ENCODE measurements around the gene NUSAP1.

Gene NUSAP1

DNA sequence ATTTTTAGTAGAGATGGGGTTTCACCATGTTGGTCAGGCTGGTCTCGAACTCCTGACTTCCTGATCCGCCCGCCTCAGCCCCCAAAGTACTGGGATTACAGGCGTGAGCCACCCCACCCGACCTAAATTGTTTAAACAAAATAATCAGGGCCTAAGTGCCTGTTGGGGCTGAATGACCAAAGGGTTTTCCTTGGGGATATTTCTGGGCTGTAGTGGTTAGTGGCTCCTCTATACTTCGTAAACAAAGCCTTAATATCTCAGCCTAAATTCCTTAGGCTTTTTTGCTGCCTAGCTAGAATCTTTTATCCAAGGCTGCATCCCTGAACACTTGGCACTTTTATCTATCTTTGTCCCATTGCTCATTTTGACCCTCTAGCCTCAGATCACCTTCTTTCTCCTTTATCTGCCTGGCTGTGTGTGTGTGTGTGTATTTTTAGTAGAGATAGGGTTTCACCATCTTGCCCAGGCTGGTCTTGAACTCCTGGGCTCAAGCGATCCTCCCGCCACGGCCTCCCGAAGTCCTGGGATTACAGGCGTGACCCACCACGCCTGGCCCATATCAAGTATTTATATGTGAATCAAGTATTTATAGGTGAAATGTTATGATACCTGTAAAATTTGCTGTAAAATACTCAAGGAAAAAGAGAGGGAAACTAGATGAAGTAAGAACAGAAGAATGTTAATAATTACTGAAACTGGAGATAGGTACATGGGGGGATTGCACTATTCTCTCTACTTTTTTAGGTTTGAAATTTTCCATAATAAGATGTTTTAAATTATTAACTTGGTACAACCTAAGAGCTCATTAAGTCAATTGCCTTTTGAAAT lies 1.8 kb downstream of the NUSAP1 start:
- TF ChIP-seq EZH2 (IDR thresholded peaks at IDR 0.05; ENCODE audit: borderline replicate concordance, low read depth, low read length, severe bottlenecking), result no peak
- TF ChIP-seq, protein P1, sequence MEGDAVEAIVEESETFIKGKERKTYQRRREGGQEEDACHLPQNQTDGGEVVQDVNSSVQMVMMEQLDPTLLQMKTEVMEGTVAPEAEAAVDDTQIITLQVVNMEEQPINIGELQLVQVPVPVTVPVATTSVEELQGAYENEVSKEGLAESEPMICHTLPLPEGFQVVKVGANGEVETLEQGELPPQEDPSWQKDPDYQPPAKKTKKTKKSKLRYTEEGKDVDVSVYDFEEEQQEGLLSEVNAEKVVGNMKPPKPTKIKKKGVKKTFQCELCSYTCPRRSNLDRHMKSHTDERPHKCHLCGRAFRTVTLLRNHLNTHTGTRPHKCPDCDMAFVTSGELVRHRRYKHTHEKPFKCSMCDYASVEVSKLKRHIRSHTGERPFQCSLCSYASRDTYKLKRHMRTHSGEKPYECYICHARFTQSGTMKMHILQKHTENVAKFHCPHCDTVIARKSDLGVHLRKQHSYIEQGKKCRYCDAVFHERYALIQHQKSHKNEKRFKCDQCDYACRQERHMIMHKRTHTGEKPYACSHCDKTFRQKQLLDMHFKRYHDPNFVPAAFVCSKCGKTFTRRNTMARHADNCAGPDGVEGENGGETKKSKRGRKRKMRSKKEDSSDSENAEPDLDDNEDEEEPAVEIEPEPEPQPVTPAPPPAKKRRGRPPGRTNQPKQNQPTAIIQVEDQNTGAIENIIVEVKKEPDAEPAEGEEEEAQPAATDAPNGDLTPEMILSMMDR (IDR thresholded peaks at IDR 0.05; ENCODE audit: borderline replicate concordance, extremely low read depth, low read length, poor library complexity, severe bottlenecking), result no peak
- ATAC-seq (ENCODE audit: insufficient read depth, low read depth), result no peak
- H4K20me1 ChIP-seq (ENCODE audit: insufficient read depth, low read length), result peaks cover 23% of the 10 kb centered on the region
- peak overlapping the region; percentile 43 for H3K27ac ChIP-seq (ENCODE audit: low read length)
- no peak overlapping the region for H2AFZ ChIP-seq (ENCODE audit: low read depth, low read length)
- H3K9me3 ChIP-seq (ENCODE audit: insufficient read depth, low read length, severe bottlenecking), result no peaks in the 10 kb centered on the region
- H3K36me3 ChIP-seq (ENCODE audit: insufficient read depth, low read length), result peaks cover 29% of the 10 kb centered on the region
- H3K9ac ChIP-seq (ENCODE audit: low read depth, low read length), result peak overlapping the region; percentile 78
- peak overlapping the region; percentile 79 for H3K4me2 ChIP-seq (ENCODE audit: insufficient read depth, low read length)
- no peak for DNase-seq
- H3K4me3 ChIP-seq (ENCODE audit: low read depth in 1 of 2, low read length in 2 of 2), result peak overlapping the region; percentile 73 to 84; a peak in 3 of 4 replicates
- H3K4me1 ChIP-seq (ENCODE audit: insufficient read depth, low read length), result peaks cover 49% of the 10 kb centered on the region
- no peaks in the 10 kb centered on the region for H3K27me3 ChIP-seq (ENCODE audit: insufficient read depth, low read length, poor library complexity)
- H3K79me2 ChIP-seq (ENCODE audit: insufficient read depth, low read length), result peaks cover 80% of the 10 kb centered on the region

DNA sequence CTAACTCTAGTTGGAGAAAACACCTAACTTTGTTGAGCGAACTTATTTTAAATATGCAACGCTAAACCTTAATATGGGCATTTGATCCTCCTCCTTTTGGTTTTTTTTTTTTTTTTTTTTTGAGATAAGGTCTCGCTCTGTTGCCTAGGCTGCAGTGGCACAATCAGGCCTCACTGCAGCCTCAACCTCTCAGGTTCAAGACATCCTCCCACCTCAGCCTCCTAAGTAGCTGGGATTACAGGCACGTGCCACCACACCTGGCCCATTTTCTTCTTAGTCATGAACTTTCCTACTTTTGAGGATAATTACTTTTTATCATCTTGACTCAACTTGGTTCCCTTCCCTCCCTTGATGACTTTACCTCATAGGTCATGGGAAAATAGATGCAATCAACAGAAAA lies 3.9 kb downstream of the NUSAP1 start:
- Histone ChIP-seq H3K27me3 (ENCODE audit: insufficient read depth, low read length, poor library complexity) (no peaks in the 10 kb centered on the region), H2AFZ (ENCODE audit: low read depth, low read length) (no peak overlapping the region), H3K27ac (ENCODE audit: low read length) (no peak overlapping the region), H3K4me3 (ENCODE audit: low read depth in 1 of 2, low read length in 2 of 2) (peak overlapping the region in 1 of 2 experiments; percentile 32; a peak in 3 of 4 replicates), H3K36me3 (ENCODE audit: insufficient read depth, low read length) (peaks cover 48% of the 10 kb centered on the region), H4K20me1 (ENCODE audit: insufficient read depth, low read length) (peaks cover 41% of the 10 kb centered on the region), H3K9me3 (ENCODE audit: insufficient read depth, low read length, severe bottlenecking) (no peaks in the 10 kb centered on the region), H3K4me1 (ENCODE audit: insufficient read depth, low read length) (peaks cover 42% of the 10 kb centered on the region), H3K9ac (ENCODE audit: low read depth, low read length) (peak overlapping the region; percentile 25), H3K4me2 (ENCODE audit: insufficient read depth, low read length) (peak overlapping the region; percentile 53), H3K79me2 (ENCODE audit: insufficient read depth, low read length) (peaks cover 90% of the 10 kb centered on the region)
- TF ChIP-seq EZH2 (IDR thresholded peaks at IDR 0.05; ENCODE audit: borderline replicate concordance, low read depth, low read length, severe bottlenecking), result no peak
- TF ChIP-seq, protein P1 (IDR thresholded peaks at IDR 0.05; ENCODE audit: borderline replicate concordance, extremely low read depth, low read length, poor library complexity, severe bottlenecking), result no peak
- ATAC-seq (ENCODE audit: insufficient read depth, low read depth), result no peak
- DNase-seq, result no peak

DNA sequence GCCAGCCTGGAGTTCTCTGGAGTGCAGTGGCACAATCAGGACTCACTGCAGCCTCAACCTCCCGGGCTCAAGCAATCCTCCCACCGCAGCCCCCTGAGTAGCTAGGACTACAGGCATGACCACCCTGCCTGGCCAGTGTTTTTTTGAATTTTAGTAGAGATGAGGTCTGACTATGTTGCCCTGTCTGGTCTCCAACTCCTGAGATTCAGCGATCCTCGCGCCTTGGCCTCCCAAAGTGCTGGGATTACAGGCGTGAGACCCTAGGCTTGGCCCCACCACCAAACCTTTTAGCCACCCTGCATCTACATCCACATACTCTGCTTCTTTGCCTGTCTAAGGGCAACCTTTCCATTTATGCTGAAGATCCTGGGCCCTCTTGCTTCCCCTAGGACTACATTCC lies 4.4 kb downstream of the NUSAP1 start:
- peak overlapping the region; percentile 53 for H3K4me2 ChIP-seq (ENCODE audit: insufficient read depth, low read length)
- TF ChIP-seq EZH2 (IDR thresholded peaks at IDR 0.05; ENCODE audit: borderline replicate concordance, low read depth, low read length, severe bottlenecking), result no peak
- TF ChIP-seq, protein P1 (IDR thresholded peaks at IDR 0.05; ENCODE audit: borderline replicate concordance, extremely low read depth, low read length, poor library complexity, severe bottlenecking), result no peak
- H3K4me3 ChIP-seq (ENCODE audit: low read depth in 1 of 2, low read length in 2 of 2), result peak overlapping the region in 1 of 2 experiments; percentile 12; a peak in 1 of 4 replicates
- H3K9ac ChIP-seq (ENCODE audit: low read depth, low read length), result peak overlapping the region; percentile 40; the same call in 1 of the 2 replicates
- H4K20me1 ChIP-seq (ENCODE audit: insufficient read depth, low read length), result peaks cover 46% of the 10 kb centered on the region
- no peak overlapping the region for H2AFZ ChIP-seq (ENCODE audit: low read depth, low read length)
- ATAC-seq (ENCODE audit: insufficient read depth, low read depth), result no peak
- peak overlapping the region; percentile 30; the same call in 1 of the 2 replicates for H3K27ac ChIP-seq (ENCODE audit: low read length)
- H3K36me3 ChIP-seq (ENCODE audit: insufficient read depth, low read length), result peaks cover 53% of the 10 kb centered on the region
- peaks cover 41% of the 10 kb centered on the region for H3K4me1 ChIP-seq (ENCODE audit: insufficient read depth, low read length)
- no peak for DNase-seq
- H3K9me3 ChIP-seq (ENCODE audit: insufficient read depth, low read length, severe bottlenecking), result no peaks in the 10 kb centered on the region
- no peaks in the 10 kb centered on the region for H3K27me3 ChIP-seq (ENCODE audit: insufficient read depth, low read length, poor library complexity)
- peaks cover 90% of the 10 kb centered on the region for H3K79me2 ChIP-seq (ENCODE audit: insufficient read depth, low read length)

All from DND-41 (cell line).